ENCODE measurements around the gene TRIM37. TPM values are rescaled to one million over a fixed set of nuclear protein-coding genes. Genes with fewer than 3 reads are reported as not detected.

Gene TRIM37
- total RNA-seq, 1 donor from 2014 or later: 25.4 TPM

DNA sequence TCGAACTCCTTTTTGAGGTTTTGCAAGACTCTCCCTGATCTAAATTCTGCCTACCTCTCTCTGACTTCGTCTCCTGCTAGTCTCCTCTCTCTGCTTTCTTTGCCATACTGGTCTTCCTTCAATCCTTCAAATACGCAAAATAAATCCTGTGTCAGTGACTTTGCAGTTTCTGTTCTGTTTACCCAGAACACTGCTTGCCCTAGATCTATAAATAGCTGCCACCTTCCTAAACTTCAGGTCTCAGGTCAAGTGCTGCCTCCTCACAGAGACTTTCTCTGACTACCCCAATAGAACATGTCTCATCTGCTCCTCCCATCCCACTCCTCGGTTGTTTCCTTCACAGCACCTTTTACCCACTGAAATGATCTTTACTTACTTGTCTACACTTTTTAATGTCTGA lies 78.9 kb downstream of the TRIM37 start:
- FAIRE-seq (no peak), DNase-seq (ENCODE audit: low read depth) (no peak)
- H3K27ac ChIP-seq (ENCODE audit: low read depth, low read length): no peak overlapping the region
- H3K9ac ChIP-seq (ENCODE audit: low read length): no peak overlapping the region
- no peak overlapping the region for H3K4me2 ChIP-seq (ENCODE audit: low read length)
- H3K27me3 ChIP-seq (ENCODE audit: insufficient read depth, low read length): no peaks in the 10 kb centered on the region
- TF ChIP-seq, protein P1, sequence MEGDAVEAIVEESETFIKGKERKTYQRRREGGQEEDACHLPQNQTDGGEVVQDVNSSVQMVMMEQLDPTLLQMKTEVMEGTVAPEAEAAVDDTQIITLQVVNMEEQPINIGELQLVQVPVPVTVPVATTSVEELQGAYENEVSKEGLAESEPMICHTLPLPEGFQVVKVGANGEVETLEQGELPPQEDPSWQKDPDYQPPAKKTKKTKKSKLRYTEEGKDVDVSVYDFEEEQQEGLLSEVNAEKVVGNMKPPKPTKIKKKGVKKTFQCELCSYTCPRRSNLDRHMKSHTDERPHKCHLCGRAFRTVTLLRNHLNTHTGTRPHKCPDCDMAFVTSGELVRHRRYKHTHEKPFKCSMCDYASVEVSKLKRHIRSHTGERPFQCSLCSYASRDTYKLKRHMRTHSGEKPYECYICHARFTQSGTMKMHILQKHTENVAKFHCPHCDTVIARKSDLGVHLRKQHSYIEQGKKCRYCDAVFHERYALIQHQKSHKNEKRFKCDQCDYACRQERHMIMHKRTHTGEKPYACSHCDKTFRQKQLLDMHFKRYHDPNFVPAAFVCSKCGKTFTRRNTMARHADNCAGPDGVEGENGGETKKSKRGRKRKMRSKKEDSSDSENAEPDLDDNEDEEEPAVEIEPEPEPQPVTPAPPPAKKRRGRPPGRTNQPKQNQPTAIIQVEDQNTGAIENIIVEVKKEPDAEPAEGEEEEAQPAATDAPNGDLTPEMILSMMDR (IDR thresholded peaks at IDR 0.05; ENCODE audit: insufficient read depth, low read depth, low read length): no peak
- TF ChIP-seq EZH2 (IDR thresholded peaks at IDR 0.05; ENCODE audit: insufficient read depth, low read length): no peak
- H3K79me2 ChIP-seq (ENCODE audit: insufficient read depth, low read length): no peaks in the 10 kb centered on the region
- Mint-ChIP-seq H3K9me3 (ENCODE audit: unreplicated experiment) (no peaks in the 10 kb centered on the region), H3K36me3 (ENCODE audit: low read depth, unreplicated experiment) (no peaks in the 10 kb centered on the region), H3K27me3 (ENCODE audit: low read depth, unreplicated experiment) (no peaks in the 10 kb centered on the region), H3K27ac (ENCODE audit: unreplicated experiment) (no peak overlapping the region), H3K4me1 (ENCODE audit: low read depth, unreplicated experiment) (peaks cover 4% of the 10 kb centered on the region), H3K4me3 (ENCODE audit: unreplicated experiment) (no peak overlapping the region)
- H2AFZ ChIP-seq (ENCODE audit: low read depth, low read length): no peak overlapping the region
- no peaks in the 10 kb centered on the region for H3K4me1 ChIP-seq (ENCODE audit: insufficient read depth, low read length)
- H3K4me3 ChIP-seq (ENCODE audit: insufficient read depth, low read depth, low read length): no peak overlapping the region
- peaks cover 4% of the 10 kb centered on the region for H3K36me3 ChIP-seq (ENCODE audit: insufficient read depth, low read length)
- no peaks in the 10 kb centered on the region for H4K20me1 ChIP-seq (ENCODE audit: insufficient read depth, low read length)
- no peaks in the 10 kb centered on the region for H3K9me3 ChIP-seq (ENCODE audit: insufficient read depth, low read depth, low read length)

DNA sequence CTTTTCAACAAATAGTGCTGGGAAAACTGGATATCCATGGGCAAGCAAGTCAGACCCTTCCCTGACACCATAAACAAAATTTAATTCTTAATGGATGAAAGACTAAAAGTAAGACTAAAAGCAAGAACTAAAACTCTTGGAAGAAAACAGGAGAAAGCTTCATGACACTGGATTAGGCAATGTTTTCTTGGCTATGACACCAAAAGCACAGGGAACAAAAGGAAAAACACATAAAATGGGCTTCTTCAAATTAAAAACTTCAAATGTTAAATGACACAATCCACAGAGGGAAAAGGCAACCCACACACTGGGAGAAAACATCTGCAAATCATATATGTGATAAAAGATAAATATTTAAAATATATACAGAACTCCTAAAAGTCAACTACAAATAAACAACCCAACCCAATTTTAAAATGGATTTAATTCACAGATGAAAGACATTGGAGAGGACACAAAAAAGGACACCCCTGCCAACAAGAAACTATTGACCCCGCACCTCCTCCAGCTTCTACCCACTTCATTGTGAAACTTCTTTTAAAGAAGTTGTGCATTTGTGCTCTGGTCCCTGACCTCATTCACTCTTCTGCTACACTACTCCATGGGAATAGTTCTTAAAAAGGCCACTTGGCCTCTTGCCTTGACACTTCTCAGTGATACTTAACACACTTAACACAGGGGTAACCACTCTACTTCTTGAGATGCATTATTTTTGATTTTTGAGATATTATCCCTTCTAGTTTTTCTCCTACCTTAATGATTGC lies 80.3 kb downstream of the TRIM37 start:
- no peak for TF ChIP-seq EZH2 (IDR thresholded peaks at IDR 0.05; ENCODE audit: insufficient read depth, low read length)
- TF ChIP-seq, protein P1 (IDR thresholded peaks at IDR 0.05; ENCODE audit: insufficient read depth, low read depth, low read length): no peak
- Histone ChIP-seq H3K27me3 (ENCODE audit: insufficient read depth, low read length) (no peaks in the 10 kb centered on the region), H3K4me3 (ENCODE audit: insufficient read depth, low read depth, low read length) (no peak overlapping the region), H3K36me3 (ENCODE audit: insufficient read depth, low read length) (peaks cover 4% of the 10 kb centered on the region), H3K9me3 (ENCODE audit: insufficient read depth, low read depth, low read length) (no peaks in the 10 kb centered on the region), H3K79me2 (ENCODE audit: insufficient read depth, low read length) (no peaks in the 10 kb centered on the region), H4K20me1 (ENCODE audit: insufficient read depth, low read length) (no peaks in the 10 kb centered on the region), H3K27ac (ENCODE audit: low read depth, low read length) (no peak overlapping the region), H3K4me2 (ENCODE audit: low read length) (no peak overlapping the region), H3K9ac (ENCODE audit: low read length) (no peak overlapping the region), H2AFZ (ENCODE audit: low read depth, low read length) (no peak overlapping the region), H3K4me1 (ENCODE audit: insufficient read depth, low read length) (no peaks in the 10 kb centered on the region)
- peaks cover 4% of the 10 kb centered on the region for H3K4me1 Mint-ChIP-seq (ENCODE audit: low read depth, unreplicated experiment)
- DNase-seq (ENCODE audit: low read depth) (no peak), FAIRE-seq (no peak)
- no peaks in the 10 kb centered on the region for H3K36me3 Mint-ChIP-seq (ENCODE audit: low read depth, unreplicated experiment)
- no peak overlapping the region for H3K27ac Mint-ChIP-seq (ENCODE audit: unreplicated experiment)
- H3K4me3 Mint-ChIP-seq (ENCODE audit: unreplicated experiment): no peak overlapping the region
- H3K27me3 Mint-ChIP-seq (ENCODE audit: low read depth, unreplicated experiment): no peaks in the 10 kb centered on the region
- H3K9me3 Mint-ChIP-seq (ENCODE audit: unreplicated experiment): no peaks in the 10 kb centered on the region

- H3K4me2 ChIP-seq (ENCODE audit: low read length): no peak overlapping the region
- no peaks in the 10 kb centered on the region for H3K27me3 Mint-ChIP-seq (ENCODE audit: low read depth, unreplicated experiment)
Measured at GRCh38 chr17:59024916-59025315, 81.8 kb downstream of the TRIM37 start.

More at GRCh38 chr17:59024916-59025315, 81.8 kb downstream of the TRIM37 start:
- Histone ChIP-seq H3K79me2 (ENCODE audit: insufficient read depth, low read length) (no peaks in the 10 kb centered on the region), H2AFZ (ENCODE audit: low read depth, low read length) (no peak overlapping the region), H3K9ac (ENCODE audit: low read length) (no peak overlapping the region), H3K27ac (ENCODE audit: low read depth, low read length) (no peak overlapping the region), H3K4me3 (ENCODE audit: insufficient read depth, low read depth, low read length) (no peak overlapping the region), H3K9me3 (ENCODE audit: insufficient read depth, low read depth, low read length) (no peaks in the 10 kb centered on the region), H3K27me3 (ENCODE audit: insufficient read depth, low read length) (no peaks in the 10 kb centered on the region), H4K20me1 (ENCODE audit: insufficient read depth, low read length) (no peaks in the 10 kb centered on the region), H3K36me3 (ENCODE audit: insufficient read depth, low read length) (peaks cover 4% of the 10 kb centered on the region), H3K4me1 (ENCODE audit: insufficient read depth, low read length) (no peaks in the 10 kb centered on the region)
- Mint-ChIP-seq H3K4me1 (ENCODE audit: low read depth, unreplicated experiment) (peaks cover 4% of the 10 kb centered on the region), H3K36me3 (ENCODE audit: low read depth, unreplicated experiment) (peaks cover 5% of the 10 kb centered on the region), H3K27ac (ENCODE audit: unreplicated experiment) (no peak overlapping the region), H3K4me3 (ENCODE audit: unreplicated experiment) (no peak overlapping the region), H3K9me3 (ENCODE audit: unreplicated experiment) (no peaks in the 10 kb centered on the region)
- FAIRE-seq (no peak), DNase-seq (ENCODE audit: low read depth) (no peak)
- TF ChIP-seq, protein P1 (IDR thresholded peaks at IDR 0.05; ENCODE audit: insufficient read depth, low read depth, low read length): no peak

Measured in astrocyte (in vitro differentiated cells and primary cell).